Activated T-helper 17 cell treated with anti-CD3 and anti-CD28 coated beads, Interleukin-2, amount 50 U/mL, for 72 hours (primary cell): ENCODE data around the gene GNAO1. TPM values are rescaled to one million over a fixed set of nuclear protein-coding genes. Genes with fewer than 3 reads are reported as not detected.
"Not testable (repeated sequence)": the region's sequence is repeated elsewhere in the genome, so short reads cannot be mapped to it uniquely, and the experiment has no call there.

Source experiments
- ATAC-seq: fragments of 150-1000 bp; cut with Tn5 transposase; replicated peaks from 2 replicates; pipeline ENCODE4 v1.10.0; 2021; ENCODE audit warnings: mild to moderate bottlenecking, moderate library complexity
- H3K27ac Mint-ChIP-seq: one replicate; pipeline ENCODE4 v1.8.0; 2022; ENCODE audit warnings: mixed read lengths
- H3K27me3 Mint-ChIP-seq: one replicate; pipeline ENCODE4 v1.8.0; 2022; ENCODE audit warnings: mixed read lengths
- H3K36me3 Mint-ChIP-seq: one replicate; pipeline ENCODE4 v1.8.0; 2022; ENCODE audit warnings: low read depth, mild to moderate bottlenecking, mixed read lengths
- H3K4me1 Mint-ChIP-seq: one replicate; pipeline ENCODE4 v1.8.0; 2022; ENCODE audit warnings: mixed read lengths
- H3K4me3 Mint-ChIP-seq: one replicate; pipeline ENCODE4 v1.8.0; 2022; ENCODE audit warnings: mild to moderate bottlenecking, mixed read lengths
- H3K9me3 Mint-ChIP-seq: one replicate; pipeline ENCODE4 v1.8.0; 2022; ENCODE audit warnings: mixed read lengths
- total RNA-seq, 2 donors: library from RNA; stranded (reverse); gene quantifications; one replicate each; pipeline ENCODE4 v1.2.3, GENCODE V29; 2022

Gene GNAO1
- total RNA-seq, 2 donors from 2014 or later = 0.41 to 0.74 TPM

- H3K4me3 Mint-ChIP-seq = no peak overlapping the region
- H3K27ac Mint-ChIP-seq = peak overlapping the region; percentile 42
- no peak for ATAC-seq
- no peaks in the 10 kb centered on the region for H3K9me3 Mint-ChIP-seq
- H3K4me1 Mint-ChIP-seq = peaks cover 19% of the 10 kb centered on the region
- H3K27me3 Mint-ChIP-seq = no peaks in the 10 kb centered on the region
- peaks cover 54% of the 10 kb centered on the region for H3K36me3 Mint-ChIP-seq
Measured at GRCh38 chr16:56369202-56369601, 177.9 kb downstream of the GNAO1 start.

- ATAC-seq = no peak
- H3K27ac Mint-ChIP-seq = no peak overlapping the region
- H3K4me3 Mint-ChIP-seq = no peak overlapping the region
- no peaks in the 10 kb centered on the region for H3K9me3 Mint-ChIP-seq
- peaks cover 19% of the 10 kb centered on the region for H3K4me1 Mint-ChIP-seq
- H3K36me3 Mint-ChIP-seq = peaks cover 52% of the 10 kb centered on the region
- H3K27me3 Mint-ChIP-seq = no peaks in the 10 kb centered on the region
Measured at GRCh38 chr16:56370185-56370874, 179.0 kb downstream of the GNAO1 start.

- no peak overlapping the region for H3K4me3 Mint-ChIP-seq
- H3K4me1 Mint-ChIP-seq = peaks cover 19% of the 10 kb centered on the region
- ATAC-seq = no peak
- H3K36me3 Mint-ChIP-seq = peaks cover 54% of the 10 kb centered on the region
- peak overlapping the region; percentile 35 for H3K27ac Mint-ChIP-seq
- no peaks in the 10 kb centered on the region for H3K27me3 Mint-ChIP-seq
- no peaks in the 10 kb centered on the region for H3K9me3 Mint-ChIP-seq
Measured at GRCh38 chr16:56370875-56371659, 179.8 kb downstream of the GNAO1 start.

GRCh38 chr16:56371660-56371937 lies 180.3 kb downstream of the GNAO1 start:
- no peaks in the 10 kb centered on the region for H3K27me3 Mint-ChIP-seq
- H3K9me3 Mint-ChIP-seq = no peaks in the 10 kb centered on the region
- peak overlapping the region; percentile 35 for H3K27ac Mint-ChIP-seq
- H3K36me3 Mint-ChIP-seq = peaks cover 54% of the 10 kb centered on the region
- H3K4me3 Mint-ChIP-seq = no peak overlapping the region
- peaks cover 19% of the 10 kb centered on the region for H3K4me1 Mint-ChIP-seq
- no peak for ATAC-seq

DNA sequence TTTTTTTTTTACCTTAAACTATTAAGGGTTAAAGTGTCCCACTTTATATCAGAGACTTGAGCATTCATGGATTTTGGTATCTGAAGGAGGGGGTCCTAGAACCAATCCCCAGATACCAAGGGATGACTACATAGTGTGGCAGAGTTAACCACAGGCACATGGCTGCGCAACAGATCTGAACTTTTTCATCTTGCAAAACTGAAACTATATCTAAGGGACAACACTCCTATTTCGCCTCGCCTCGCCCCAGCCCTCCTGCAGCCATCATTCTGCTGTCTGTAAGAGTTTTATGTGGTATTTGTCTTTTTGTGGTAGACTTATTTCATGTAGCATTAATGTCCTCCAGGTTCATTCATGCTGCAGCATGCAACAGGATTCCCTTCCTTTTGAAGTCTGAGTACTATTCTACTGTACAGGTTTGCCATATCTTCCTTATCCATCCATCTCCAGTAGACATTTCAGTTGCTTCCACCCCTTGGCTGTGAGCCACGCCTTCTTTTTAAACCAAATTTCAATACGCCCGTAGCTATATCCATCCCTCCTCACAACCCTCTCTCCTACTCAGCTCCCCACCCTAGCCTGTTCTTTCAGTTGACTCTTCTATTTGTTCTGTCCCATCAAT lies 180.8 kb downstream of the GNAO1 start:
- no peaks in the 10 kb centered on the region for H3K9me3 Mint-ChIP-seq
- peak overlapping the region; percentile 35 for H3K27ac Mint-ChIP-seq
- no peaks in the 10 kb centered on the region for H3K27me3 Mint-ChIP-seq
- ATAC-seq = peak; percentile 47
- H3K4me1 Mint-ChIP-seq = peaks cover 19% of the 10 kb centered on the region
- no peak overlapping the region for H3K4me3 Mint-ChIP-seq
- H3K36me3 Mint-ChIP-seq = peaks cover 51% of the 10 kb centered on the region

DNA sequence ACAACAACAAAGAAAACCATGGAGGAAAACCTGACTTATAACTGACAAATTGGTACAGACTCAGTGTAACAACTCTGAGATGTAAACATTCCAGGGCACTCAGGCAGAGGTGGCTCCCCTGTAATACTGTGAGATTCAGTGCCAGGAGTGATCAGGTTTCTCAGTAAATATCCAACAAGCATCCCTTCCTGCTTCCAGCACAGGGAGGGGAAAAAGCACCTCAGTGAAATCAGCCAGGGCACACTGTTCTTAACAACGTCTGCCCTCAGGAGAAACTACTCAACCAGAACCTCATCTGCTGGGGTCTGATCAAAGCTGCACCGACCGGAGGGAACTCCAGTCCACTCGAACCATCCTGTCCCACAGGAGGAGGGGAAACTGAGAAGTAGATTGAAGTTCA lies 181.7 kb downstream of the GNAO1 start:
- H3K4me1 Mint-ChIP-seq = peaks cover 19% of the 10 kb centered on the region
- H3K27me3 Mint-ChIP-seq = no peaks in the 10 kb centered on the region
- H3K27ac Mint-ChIP-seq = peak overlapping the region; percentile 35
- H3K4me3 Mint-ChIP-seq = no peak overlapping the region
- ATAC-seq = no peak
- H3K9me3 Mint-ChIP-seq = no peaks in the 10 kb centered on the region
- H3K36me3 Mint-ChIP-seq = peaks cover 46% of the 10 kb centered on the region

GRCh38 chr16:56375792-56376191 lies 184.5 kb downstream of the GNAO1 start:
- H3K27ac Mint-ChIP-seq, ATAC-seq, H3K9me3 Mint-ChIP-seq, H3K4me3 Mint-ChIP-seq, H3K27me3 Mint-ChIP-seq: not testable (repeated sequence)
- peaks cover 56% of the 10 kb centered on the region for H3K36me3 Mint-ChIP-seq
- H3K4me1 Mint-ChIP-seq = peaks cover 19% of the 10 kb centered on the region

GRCh38 chr16:56379044-56379443 lies 187.8 kb downstream of the GNAO1 start:
- not testable (repeated sequence) for H3K27me3 Mint-ChIP-seq, H3K4me3 Mint-ChIP-seq, H3K4me1 Mint-ChIP-seq, ATAC-seq, H3K27ac Mint-ChIP-seq
- H3K36me3 Mint-ChIP-seq = peaks cover 78% of the 10 kb centered on the region
- peaks cover 17% of the 10 kb centered on the region for H3K9me3 Mint-ChIP-seq

DNA sequence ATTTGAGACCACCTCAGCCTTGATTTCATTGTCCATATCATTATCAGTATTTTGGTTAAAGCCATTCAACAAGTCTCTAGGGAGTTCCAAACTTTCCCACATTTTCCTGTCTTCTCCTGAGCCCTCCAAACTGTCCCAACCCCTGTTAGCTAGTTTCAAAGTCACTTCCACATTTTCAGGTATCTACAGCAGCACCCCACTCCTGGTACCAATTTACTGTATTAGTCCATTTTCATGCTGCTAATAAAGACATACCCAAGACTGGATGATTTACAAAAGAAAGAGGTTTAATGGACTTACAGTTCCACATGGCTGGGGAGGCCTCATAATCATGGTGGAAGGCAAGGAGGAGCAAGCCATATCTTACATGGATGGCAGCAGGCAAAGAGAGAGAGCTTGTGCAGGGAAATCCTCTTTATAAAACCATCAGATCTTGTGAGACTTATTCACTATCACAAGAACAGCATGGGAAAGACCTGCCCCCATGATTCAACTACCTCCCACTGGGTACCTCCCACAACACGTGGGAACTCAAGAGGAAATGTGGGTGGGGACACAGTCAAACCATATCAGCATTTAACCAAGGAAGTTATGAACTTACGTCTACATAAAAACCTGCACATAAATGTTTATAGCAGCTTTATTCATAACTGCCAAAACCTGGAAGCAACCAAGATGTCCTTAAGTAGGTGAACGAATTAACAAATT lies 189.6 kb downstream of the GNAO1 start:
- not testable (repeated sequence) for ATAC-seq, H3K27me3 Mint-ChIP-seq, H3K4me3 Mint-ChIP-seq, H3K4me1 Mint-ChIP-seq
- Mint-ChIP-seq H3K9me3 (peaks cover 17% of the 10 kb centered on the region), H3K27ac (peak overlapping the region; percentile 21), H3K36me3 (peaks cover 83% of the 10 kb centered on the region)

- no peak for ATAC-seq
- H3K9me3 Mint-ChIP-seq = peaks cover 17% of the 10 kb centered on the region
- no peak overlapping the region for H3K4me3 Mint-ChIP-seq
- no peaks in the 10 kb centered on the region for H3K27me3 Mint-ChIP-seq
- peaks cover 8% of the 10 kb centered on the region for H3K4me1 Mint-ChIP-seq
- H3K36me3 Mint-ChIP-seq = peaks cover 96% of the 10 kb centered on the region
- H3K27ac Mint-ChIP-seq = no peak overlapping the region
Measured at GRCh38 chr16:56382459-56382858, 191.2 kb downstream of the GNAO1 start.

GRCh38 chr16:56382901-56383355 lies 191.6 kb downstream of the GNAO1 start:
- Mint-ChIP-seq H3K4me3 (no peak overlapping the region), H3K27ac (no peak overlapping the region), H3K27me3 (no peaks in the 10 kb centered on the region), H3K36me3 (peaks cover 97% of the 10 kb centered on the region), H3K9me3 (peaks cover 17% of the 10 kb centered on the region), H3K4me1 (peaks cover 8% of the 10 kb centered on the region)
- ATAC-seq = no peak

DNA sequence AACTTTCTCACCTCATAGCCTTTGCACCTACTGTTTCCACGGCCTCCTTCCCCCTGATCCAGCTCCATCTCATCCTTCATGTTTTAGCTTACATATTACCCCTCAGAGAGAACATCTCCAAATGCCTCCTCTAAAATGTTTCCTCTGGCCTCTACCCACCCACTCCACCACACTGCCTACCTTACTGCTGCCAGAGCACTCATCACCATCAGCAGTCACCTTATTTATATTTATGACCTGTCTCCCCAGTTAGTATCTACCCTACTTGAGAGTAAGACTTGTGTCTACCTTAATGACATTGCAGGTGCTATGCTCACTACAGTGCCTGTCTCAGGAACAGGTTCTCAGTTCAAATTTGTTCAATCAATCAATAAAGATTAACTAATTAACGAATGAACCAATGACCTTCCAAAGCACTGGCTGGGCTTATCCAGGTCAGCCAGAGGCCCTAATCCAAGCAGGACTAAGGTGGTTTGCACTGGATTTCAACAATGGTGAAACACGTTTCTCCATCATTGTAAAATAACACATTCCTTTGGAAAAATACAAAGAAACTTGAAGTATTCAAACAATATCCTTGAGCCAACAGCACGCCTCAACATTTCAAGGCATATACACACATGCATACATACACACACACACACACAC lies 192.9 kb downstream of the GNAO1 start:
- peaks cover 8% of the 10 kb centered on the region for H3K4me1 Mint-ChIP-seq
- ATAC-seq = no peak
- H3K27ac Mint-ChIP-seq = peak overlapping the region; percentile 13
- H3K4me3 Mint-ChIP-seq = no peak overlapping the region
- no peaks in the 10 kb centered on the region for H3K27me3 Mint-ChIP-seq
- H3K36me3 Mint-ChIP-seq = peaks cover 96% of the 10 kb centered on the region
- peaks cover 17% of the 10 kb centered on the region for H3K9me3 Mint-ChIP-seq

DNA sequence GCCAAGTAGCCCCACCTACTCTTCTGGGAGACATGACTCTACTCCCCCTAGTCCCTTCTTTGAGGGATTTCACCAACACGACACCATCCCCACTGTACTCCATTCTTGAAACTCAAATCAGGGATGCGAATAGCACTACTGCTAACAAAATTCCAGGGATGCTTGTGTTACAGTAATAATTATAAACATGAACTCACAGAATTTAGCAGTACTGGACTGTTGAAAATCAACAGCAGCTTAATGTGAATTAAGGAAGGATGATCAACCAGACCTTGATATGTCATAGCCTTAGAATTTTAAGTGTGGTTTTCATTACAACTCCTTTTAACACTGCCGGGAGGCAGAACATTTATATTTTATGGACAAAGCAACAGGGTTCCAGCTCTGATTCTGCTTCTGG lies 196.1 kb downstream of the GNAO1 start:
- Mint-ChIP-seq H3K36me3 (peaks cover 95% of the 10 kb centered on the region), H3K9me3 (peaks cover 8% of the 10 kb centered on the region), H3K27ac (no peak overlapping the region), H3K4me3 (no peak overlapping the region), H3K27me3 (no peaks in the 10 kb centered on the region), H3K4me1 (peaks cover 15% of the 10 kb centered on the region)
- no peak for ATAC-seq

DNA sequence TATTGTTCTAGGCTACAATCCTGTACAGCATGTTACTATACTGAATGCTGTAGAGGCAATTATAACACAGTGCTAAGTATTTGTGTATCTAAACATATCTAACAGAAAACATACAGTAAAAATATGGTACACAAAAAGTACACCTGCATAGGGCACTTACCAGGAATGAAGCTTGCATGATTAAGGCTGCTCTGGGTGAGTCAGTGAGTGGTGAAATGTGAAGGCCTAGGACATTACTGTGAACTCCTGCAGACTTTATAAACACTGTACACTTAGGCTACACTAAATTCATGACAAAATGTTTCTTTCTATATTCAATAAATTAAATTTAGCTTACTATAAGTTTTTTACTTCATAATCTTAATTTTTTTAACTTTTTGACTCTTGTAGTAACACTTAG lies 196.9 kb downstream of the GNAO1 start:
- peaks cover 95% of the 10 kb centered on the region for H3K36me3 Mint-ChIP-seq
- no peak overlapping the region for H3K4me3 Mint-ChIP-seq
- ATAC-seq = no peak
- H3K27me3 Mint-ChIP-seq = no peaks in the 10 kb centered on the region
- no peak overlapping the region for H3K27ac Mint-ChIP-seq
- peaks cover 14% of the 10 kb centered on the region for H3K4me1 Mint-ChIP-seq
- H3K9me3 Mint-ChIP-seq = peaks cover 6% of the 10 kb centered on the region
